Middle frontal gyrus (tissue), 1 donor: ENCODE measurements around the gene GOSR2.
"Not testable (repeated sequence)": the region's sequence is repeated elsewhere in the genome, so short reads cannot be mapped to it uniquely, and the experiment has no call there.

Experiments used
- DNase-seq: peaks from one replicate; pipeline ENCODE4 v3.0.0-alpha.2; 2015; ENCODE audit warnings: low spot score; ENCODE audit errors: extremely low spot score

GOSR2 gene

GRCh38 chr17:46892192-46892703, 30.7 kb upstream of the GOSR2 start:
- DNase-seq: no peak

- DNase-seq: no peak
Measured at GRCh38 chr17:46894024-46894423, 28.9 kb upstream of the GOSR2 start.

GRCh38 chr17:46894476-46895151, 28.3 kb upstream of the GOSR2 start:
- no peak for DNase-seq

GRCh38 chr17:46895171-46895570, 27.8 kb upstream of the GOSR2 start:
- no peak for DNase-seq

- no peak for DNase-seq
Measured at GRCh38 chr17:46896991-46897390, 26.0 kb upstream of the GOSR2 start.

- DNase-seq: no peak
Measured at GRCh38 chr17:46898364-46898763, 24.6 kb upstream of the GOSR2 start.

- DNase-seq: no peak
Measured at GRCh38 chr17:46898860-46899259, 24.1 kb upstream of the GOSR2 start.

- no peak for DNase-seq
Measured at GRCh38 chr17:46901291-46901690, 21.7 kb upstream of the GOSR2 start.

GRCh38 chr17:46903762-46904672, 18.9 kb upstream of the GOSR2 start:
- DNase-seq: no peak

- DNase-seq: no peak
Measured at GRCh38 chr17:46908068-46908737, 14.8 kb upstream of the GOSR2 start.

GRCh38 chr17:46910179-46910927, 12.6 kb upstream of the GOSR2 start:
- DNase-seq: no peak

- DNase-seq: no peak
Measured at GRCh38 chr17:46911311-46911710, 11.6 kb upstream of the GOSR2 start.

GRCh38 chr17:46915596-46915995, 7.4 kb upstream of the GOSR2 start:
- no peak for DNase-seq

GRCh38 chr17:46916211-46916610, 6.7 kb upstream of the GOSR2 start:
- no peak for DNase-seq

- no peak for DNase-seq
Measured at GRCh38 chr17:46916623-46917022, 6.3 kb upstream of the GOSR2 start.

- DNase-seq: no peak
Measured at GRCh38 chr17:46917041-46917440, 5.9 kb upstream of the GOSR2 start.

GRCh38 chr17:46917516-46917915, 5.4 kb upstream of the GOSR2 start:
- no peak for DNase-seq

- not testable (repeated sequence) for DNase-seq
Measured at GRCh38 chr17:46921962-46922361, 998 bp upstream of the GOSR2 start.

- no peak for DNase-seq
Measured at GRCh38 chr17:46922487-46922803, 515 bp upstream of the GOSR2 start.

GRCh38 chr17:46925185-46925868, 2.4 kb downstream of the GOSR2 start:
- DNase-seq: no peak
